Right lobe of liver (tissue), 4 donors: ENCODE results near the gene TSPAN9.

Source experiments
- CTCF ChIP-seq, 4 donors: fragments of 200-600 bp in 3 of 4; fragments of 450-650 bp in 1 of 4; IDR thresholded peaks; one replicate each; pipeline versions ENCODE4 v1.5.1 to v1.8.0; 2016 to 2022; ENCODE audit warnings: antibody characterized with exemption in 4 of 4, mild to moderate bottlenecking in 2 of 4
- POLR2A ChIP-seq: fragments of 450-650 bp; IDR thresholded peaks from one replicate; pipeline ENCODE4 v1.6.1; 2017; ENCODE audit warnings: antibody characterized with exemption, mild to moderate bottlenecking
- donor health status: DM: no; HTN: no; CAD: no.
- donor health status: DM: no; HTN: no; CAD: no.
- donor health status: DM: no; HTN: yes; CAD: no.

GRCh38 chr12:3263939-3264922 is 187.1 kb downstream of the TSPAN9 start:
- no peak for TF ChIP-seq CTCF (IDR thresholded peaks at IDR 0.05)
- no peak for TF ChIP-seq POLR2A
